HG02870 (cell line): ENCODE measurements around the gene C7orf57.

Source experiments
- ATAC-seq: cut with Tn5 transposase; IDR thresholded peaks from one replicate; pipeline ENCODE4 v1.9.1; 2021; ENCODE audit warnings: mild to moderate bottlenecking, moderate library complexity; ENCODE audit not compliant: unreplicated experiment

C7orf57 gene

GRCh38 chr7:48083114-48083830, 47.9 kb downstream of the C7orf57 start:
- no peak for ATAC-seq

DNA sequence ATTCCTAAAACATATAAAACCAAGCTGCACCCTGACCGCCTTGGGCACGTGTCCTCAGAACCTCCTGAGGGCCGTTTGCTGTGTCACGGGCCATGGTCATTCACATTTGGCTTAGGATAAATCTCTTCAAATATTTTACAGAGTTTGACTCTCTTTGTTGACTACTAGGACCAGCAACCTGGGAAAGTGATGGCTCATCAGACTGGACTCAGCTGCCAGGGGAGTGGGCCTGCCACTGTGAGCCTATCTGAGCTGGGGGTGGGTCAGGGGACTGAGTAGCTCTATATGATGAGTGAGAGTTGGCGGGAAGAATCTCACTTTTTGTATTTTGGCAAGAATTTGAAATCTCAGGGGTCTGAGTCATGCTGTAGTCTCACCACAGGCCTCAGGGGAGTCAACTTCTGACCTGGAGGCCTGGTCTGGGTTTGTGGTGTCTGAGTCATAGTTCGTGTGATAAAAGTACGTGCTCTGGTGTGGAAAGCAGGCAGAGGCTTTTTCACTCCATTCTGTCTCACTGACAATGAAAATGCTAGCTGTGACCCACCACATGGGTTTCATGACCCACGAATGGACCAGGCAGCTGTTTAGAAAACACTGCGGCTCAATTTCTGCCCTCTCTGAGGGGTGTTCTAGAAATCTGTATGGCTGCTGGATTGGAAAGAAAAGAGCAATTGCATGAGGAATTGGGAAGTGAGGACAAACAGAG, 49.5 kb downstream of the C7orf57 start:
- peak; percentile 66 for ATAC-seq

DNA sequence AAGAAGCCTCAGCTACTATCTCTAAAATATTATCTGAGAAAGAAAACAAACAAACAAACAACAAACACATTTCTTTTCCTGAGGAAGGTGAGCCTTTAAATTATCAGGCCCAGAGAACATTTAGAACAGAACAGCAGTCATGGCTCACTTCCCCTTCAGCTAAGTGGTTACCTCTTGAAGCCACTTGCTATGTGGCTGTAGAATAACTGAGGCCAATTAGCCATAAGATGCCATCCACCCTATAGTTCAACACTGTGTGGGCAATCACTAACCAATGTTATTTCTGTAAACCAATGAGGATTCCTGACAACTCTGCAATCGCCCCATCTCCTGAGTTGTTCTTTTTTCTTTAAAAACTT, 50.1 kb downstream of the C7orf57 start:
- ATAC-seq: peak; percentile 10

DNA sequence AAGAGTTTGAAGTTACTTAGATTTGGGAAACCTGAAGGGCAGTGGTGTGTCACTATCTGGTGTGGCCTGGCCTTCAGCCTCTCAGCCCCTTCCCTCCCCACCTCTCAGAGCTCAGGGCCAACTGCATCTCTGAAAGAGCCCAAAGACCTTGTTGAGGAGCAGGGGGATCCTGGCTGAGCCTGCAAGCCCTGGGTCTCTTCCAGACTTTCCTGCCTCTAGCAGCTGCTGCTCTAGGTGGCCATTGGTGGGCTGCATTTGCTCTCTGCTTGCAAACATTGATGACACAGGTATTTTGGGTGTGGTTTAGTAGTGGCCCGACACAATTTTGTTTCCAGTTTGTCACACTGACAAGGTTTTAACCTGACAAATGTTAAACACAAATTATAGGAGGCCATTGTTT, 50.6 kb downstream of the C7orf57 start:
- ATAC-seq: no peak

DNA sequence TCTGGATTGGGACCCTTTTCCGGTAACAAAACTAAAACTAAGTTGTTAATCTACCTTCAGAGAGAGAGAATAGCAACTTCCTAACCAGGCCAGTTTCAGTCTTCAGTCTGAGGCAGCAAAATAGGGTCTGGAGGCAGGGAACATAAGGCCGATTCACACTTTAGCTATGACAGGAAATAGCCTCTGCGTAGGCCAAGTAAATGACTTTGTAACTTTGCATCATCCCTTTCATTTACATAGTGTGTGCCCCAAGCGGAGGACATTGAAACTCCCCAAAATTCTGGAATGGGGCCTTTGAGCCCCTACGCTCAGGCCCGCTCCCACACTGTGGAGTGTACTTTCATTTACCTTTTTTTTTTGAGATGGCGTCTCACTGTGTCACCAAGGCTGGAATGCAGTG, 52.0 kb downstream of the C7orf57 start:
- ATAC-seq: peak; percentile 8

DNA sequence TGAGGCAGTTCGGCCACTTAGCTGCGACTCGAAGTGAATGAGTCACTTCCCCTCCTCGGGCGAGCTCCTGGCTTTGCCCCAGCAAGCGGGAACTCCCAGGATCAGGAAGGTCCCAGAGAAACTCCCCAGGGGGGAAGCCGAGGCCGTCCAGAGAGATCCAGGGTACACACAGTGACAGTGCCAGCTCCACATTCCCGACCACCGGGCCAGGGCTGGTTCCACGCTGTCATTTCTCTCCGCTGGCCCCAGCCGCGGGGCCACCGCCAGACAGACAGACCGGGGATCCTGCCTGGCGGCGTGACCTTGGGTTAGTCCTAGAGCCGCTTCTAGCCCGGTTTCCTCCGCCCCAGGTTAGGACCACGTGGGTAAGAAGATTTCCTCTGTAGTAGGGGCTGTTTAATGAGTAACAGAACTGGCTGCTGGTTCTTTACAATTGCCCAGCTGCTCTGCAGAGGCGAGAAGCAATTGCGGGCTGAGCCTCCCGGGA, 53.3 kb downstream of the C7orf57 start:
- ATAC-seq: peak; percentile 44

DNA sequence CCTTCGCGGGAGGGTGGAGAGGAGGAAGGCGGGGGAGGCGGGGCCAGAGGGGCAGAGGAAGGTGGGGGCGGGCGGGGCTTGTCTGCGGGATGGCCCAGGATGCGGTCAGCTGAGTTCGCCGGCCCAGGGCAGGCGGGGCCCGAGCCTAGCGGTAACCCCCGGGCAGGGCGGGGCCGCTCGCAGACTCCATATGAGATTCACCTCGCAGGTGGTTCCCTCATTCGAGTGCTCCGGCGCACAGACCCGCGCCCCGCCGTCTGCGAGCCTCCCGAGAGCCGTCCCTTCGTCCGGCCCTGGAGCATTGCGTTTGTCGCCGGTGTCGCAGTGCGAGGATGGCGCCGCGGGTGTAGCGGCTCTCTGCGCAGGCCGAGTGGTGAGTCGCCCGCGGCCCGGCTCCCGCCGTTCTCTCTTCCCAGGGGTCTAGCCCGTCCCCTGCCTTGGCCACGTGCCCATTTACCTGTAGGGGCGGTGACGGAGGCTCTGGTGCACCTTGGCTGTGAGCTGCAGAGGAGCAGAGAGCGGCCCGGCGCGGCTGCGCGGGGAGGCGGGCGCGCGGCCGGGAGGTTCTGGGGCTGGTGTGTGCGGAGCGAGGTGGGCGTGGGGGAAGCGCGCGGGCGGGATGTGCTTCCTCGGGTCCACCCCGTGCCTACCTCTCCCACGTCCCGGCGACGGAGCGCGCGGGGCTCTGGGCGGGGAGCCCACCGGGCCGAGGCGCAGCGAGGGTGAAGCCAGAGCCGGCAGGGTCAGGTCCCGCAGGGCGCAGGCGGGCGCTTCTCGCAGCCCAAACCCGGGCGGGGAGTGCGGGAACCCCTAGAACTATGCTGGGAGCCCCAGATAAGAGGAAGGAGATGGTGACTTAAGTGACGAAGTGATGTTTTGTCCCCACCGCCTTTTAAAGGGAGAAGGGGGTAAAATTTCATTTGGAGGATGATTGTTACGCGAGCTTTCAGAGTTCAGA, 54.0 kb downstream of the C7orf57 start, which contains the start of gene UPP1:
Gene UPP1, plus strand, starts transcription at position 220 of the 958 bp plus-strand sequence. CDS start 5,519 bp downstream, outside the sequence.
- peak; percentile 44 for ATAC-seq

DNA sequence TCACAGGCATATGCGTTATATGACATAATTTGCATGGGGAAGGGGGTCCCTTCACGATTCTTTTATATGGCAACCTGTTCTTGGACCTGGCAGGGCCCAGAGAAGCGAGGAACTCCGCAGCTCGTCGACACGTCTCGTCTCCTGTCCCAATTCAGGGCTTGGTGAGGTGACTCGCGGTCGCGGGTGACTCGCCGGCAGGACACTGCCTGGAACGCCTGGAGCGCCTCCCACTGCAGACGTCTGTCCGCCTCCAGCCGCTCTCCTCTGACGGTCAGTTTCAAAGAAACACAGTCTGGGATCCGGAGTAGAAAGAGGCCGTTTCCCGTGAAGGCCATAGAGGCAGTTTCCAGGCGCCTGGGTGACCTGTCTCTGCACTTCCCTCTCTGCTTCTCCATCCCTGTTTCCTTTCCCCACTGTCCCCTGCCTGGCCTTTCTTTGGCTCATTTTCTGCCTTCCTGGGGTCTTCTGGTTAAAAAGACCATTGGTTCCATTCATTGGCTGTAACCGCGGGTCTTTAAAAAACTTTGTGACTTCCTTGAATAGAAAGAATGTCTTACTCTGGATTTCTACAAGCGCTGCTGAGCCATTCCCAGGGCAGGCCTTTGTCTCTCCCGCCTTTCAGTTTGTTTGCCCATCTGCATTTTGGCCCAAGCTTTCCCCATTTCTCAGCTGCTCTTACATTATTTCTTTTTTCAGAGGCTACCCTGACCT, 54.9 kb downstream of the C7orf57 start:
- no peak for ATAC-seq

DNA sequence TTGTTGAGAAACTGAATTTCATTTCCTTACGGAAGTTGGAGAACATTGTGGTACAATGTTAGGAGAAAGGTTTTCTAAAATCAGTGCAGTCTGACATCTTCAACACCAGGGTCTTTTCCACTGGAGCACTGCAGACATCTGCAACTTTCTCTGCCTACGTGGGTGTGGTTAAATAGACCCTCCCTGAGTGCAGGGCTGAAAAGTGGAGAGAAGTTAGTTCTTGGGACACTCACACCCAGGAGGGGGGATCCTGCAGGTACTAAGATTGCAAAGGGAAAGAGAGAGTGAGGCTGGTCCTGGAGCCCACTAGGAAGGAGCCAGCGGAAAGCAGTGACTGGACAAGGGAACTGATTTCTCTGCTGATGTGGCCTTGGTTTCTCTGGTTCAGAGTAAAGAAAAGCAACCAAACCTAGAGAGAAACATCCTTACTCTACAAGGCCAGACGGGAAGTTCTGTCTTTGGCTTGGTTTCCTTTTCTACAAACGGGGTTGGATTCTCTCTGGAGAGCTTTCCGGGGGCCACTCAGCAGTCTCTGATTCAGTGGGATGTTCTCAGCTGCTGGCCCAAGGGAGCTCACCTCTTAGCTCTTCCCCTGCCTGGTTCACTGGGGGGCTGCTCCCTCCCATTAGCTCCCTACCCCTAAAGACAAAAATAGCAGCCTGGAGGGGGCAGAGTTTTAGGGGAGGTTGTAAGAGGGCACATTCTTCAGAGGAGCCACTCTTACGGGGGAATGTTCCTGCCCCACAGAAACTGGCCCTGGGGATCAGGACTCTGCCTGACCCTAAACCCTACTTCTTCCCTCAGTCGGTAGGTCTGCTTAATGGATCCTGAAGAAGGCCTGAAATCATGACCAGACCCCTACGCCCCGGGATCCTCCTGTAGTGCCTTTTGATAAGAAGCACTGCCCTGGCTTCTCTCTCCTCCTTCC, 56.4 kb downstream of the C7orf57 start:
- ATAC-seq: no peak

- ATAC-seq: no peak
Measured at GRCh38 chr7:48094861-48095293, 59.5 kb downstream of the C7orf57 start.

- no peak for ATAC-seq
Measured at GRCh38 chr7:48096273-48096672, 60.9 kb downstream of the C7orf57 start.

DNA sequence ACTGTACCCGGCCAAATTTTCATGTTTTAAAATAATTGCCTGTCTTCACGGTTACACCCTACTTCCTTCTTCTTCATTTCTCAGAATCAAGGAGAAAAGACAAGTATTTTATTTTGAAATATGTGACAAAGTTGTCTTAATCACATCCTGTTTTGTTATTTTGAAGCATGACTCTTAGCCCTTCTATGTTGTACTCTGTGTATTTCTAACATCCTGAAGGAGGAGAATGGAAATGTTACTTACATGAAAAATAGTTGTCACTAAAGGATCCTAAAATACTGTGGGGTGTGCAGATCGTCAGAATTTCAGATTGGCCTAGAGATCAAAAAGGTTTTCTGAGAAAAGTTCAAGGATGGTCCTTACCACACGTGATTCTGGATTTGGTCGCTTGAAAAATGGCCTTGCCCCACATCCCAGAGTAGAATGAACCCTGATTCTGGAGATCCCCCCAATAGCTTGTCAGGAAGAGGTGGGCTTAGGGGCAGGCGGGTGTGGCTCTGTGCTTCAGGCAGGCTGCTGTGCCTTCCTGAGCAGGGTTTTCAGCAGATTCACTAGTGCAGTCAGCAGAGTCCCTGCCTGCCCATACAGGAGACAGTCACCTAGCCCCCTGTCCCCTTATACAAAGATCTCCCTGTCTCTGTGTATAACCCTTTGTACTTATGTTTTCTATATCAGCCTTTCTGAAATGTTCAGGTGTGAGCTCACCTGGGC, 62.3 kb downstream of the C7orf57 start:
- ATAC-seq: no peak

- no peak for ATAC-seq
Measured at GRCh38 chr7:48098846-48099245, 63.5 kb downstream of the C7orf57 start.

GRCh38 chr7:48099781-48100180, 64.4 kb downstream of the C7orf57 start:
- no peak for ATAC-seq

- no peak for ATAC-seq
Measured at GRCh38 chr7:48101352-48101751, 66.0 kb downstream of the C7orf57 start.

GRCh38 chr7:48101968-48102367, 66.6 kb downstream of the C7orf57 start:
- ATAC-seq: no peak

DNA sequence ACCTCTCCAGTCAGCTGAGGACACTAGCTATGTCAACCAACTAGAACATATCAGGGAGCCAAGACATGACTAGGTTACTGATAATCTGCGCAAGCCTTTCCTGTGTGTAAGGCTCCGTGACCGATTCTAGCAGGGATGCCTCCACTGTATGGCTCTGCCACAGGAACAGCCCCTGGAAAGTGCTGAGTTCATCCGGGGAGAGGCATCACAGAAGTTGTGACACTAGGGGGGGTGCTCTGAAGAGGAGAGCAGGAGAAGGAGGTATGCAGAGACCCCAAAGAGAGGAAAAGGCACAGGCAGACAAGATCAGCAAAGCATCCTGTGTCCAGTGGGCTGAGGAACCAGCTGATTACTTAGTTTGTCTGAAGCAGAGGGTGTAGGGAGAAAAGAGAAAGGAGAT, 67.2 kb downstream of the C7orf57 start:
- no peak for ATAC-seq

- ATAC-seq: no peak
Measured at GRCh38 chr7:48105045-48105444, 69.7 kb downstream of the C7orf57 start.
